ENCODE results near the gene CACNB2. TPM values are rescaled to one million over a fixed set of nuclear protein-coding genes. Genes with fewer than 3 reads are reported as not detected.
A peak's percentile ranks its signal among the peaks of the same experiment; 100 is the strongest.

Gene CACNB2
- total RNA-seq, 4 donors from 2014 or later: 60.3 to 158 (median 89.1) TPM

GRCh38 chr10:18195060-18195799 lies 55.0 kb downstream of the CACNB2 start:
- Histone ChIP-seq H3K4me1 (peaks cover 14 to 51% (median 34%) of the 10 kb centered on the region in 3 donors), H3K36me3 (no peaks in the 10 kb centered on the region), H3K4me3 (no peak overlapping the region), H3K27ac (peak overlapping the region; percentile 69 to 87 (median 78)), H3K9me3 (no peaks in the 10 kb centered on the region), H3K27me3 (no peaks in the 10 kb centered on the region)
- 16 to 50% methylated on average over 5 to 6 of the region's 10 CpGs for WGBS, 2 donors (ENCODE audit: low coverage in 1 of 2)
- TF ChIP-seq POLR2A (IDR thresholded peaks at IDR 0.05) (no peak), POLR2AphosphoS5 (IDR thresholded peaks at IDR 0.05) (peak; percentile 30)
- peak; percentile 33 for ATAC-seq

GRCh38 chr10:18196806-18197550 lies 56.8 kb downstream of the CACNB2 start:
- TF ChIP-seq CTCF (IDR thresholded peaks at IDR 0.05) (no peak), POLR2AphosphoS5 (IDR thresholded peaks at IDR 0.05) (peak; percentile 68), EP300 (IDR thresholded peaks at IDR 0.05) (no peak), POLR2A (IDR thresholded peaks at IDR 0.05) (no peak)
- no peaks in the 10 kb centered on the region for H3K36me3 ChIP-seq
- no peaks in the 10 kb centered on the region for H3K9me3 ChIP-seq
- peak overlapping the region; percentile 57 to 84 (median 78) for H3K27ac ChIP-seq
- WGBS, 2 donors (ENCODE audit: low coverage in 1 of 2): 37 to 52% methylated on average over 2 of the region's 2 CpGs
- ATAC-seq: peak; percentile 53
- no peaks in the 10 kb centered on the region for H3K27me3 ChIP-seq
- peaks cover 14 to 58% (median 34%) of the 10 kb centered on the region in 3 donors for H3K4me1 ChIP-seq
- no peak overlapping the region for H3K4me3 ChIP-seq

DNA sequence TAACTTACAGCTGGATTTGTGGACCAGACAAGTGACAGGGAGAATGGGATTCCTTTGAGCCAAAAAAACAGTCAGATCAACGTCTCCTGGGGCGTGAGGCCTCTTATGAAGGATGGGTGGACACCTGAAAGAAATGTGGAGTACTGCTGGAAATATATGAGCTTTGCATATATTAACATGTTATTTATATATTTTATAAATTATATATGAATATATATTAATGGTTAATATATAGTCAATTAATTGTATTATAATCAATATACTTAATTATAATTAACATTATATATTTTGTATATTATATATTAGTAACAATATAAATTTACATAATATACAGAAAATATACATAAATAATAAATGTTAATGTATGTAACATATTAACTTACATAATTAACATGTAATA lies 57.5 kb downstream of the CACNB2 start:
- ATAC-seq: peak; percentile 10
- H3K4me3 ChIP-seq: no peak overlapping the region
- H3K36me3 ChIP-seq: no peaks in the 10 kb centered on the region
- TF ChIP-seq CTCF (IDR thresholded peaks at IDR 0.05) (no peak), POLR2A (IDR thresholded peaks at IDR 0.05) (no peak), EP300 (IDR thresholded peaks at IDR 0.05) (no peak), POLR2AphosphoS5 (IDR thresholded peaks at IDR 0.05) (no peak)
- H3K4me1 ChIP-seq: peaks cover 14 to 60% (median 34%) of the 10 kb centered on the region in 3 donors
- WGBS, 2 donors (ENCODE audit: low coverage in 1 of 2): 62 to 73% methylated on average over 2 of the region's 2 CpGs
- no peaks in the 10 kb centered on the region for H3K9me3 ChIP-seq
- H3K27ac ChIP-seq: peak overlapping the region; percentile 57 to 84 (median 78)
- H3K27me3 ChIP-seq: no peaks in the 10 kb centered on the region

GRCh38 chr10:18201877-18202276 lies 61.7 kb downstream of the CACNB2 start:
- no peak overlapping the region for H3K4me3 ChIP-seq
- no peak for TF ChIP-seq POLR2AphosphoS5 (IDR thresholded peaks at IDR 0.05)
- TF ChIP-seq EP300 (IDR thresholded peaks at IDR 0.05): no peak
- TF ChIP-seq CTCF (IDR thresholded peaks at IDR 0.05): no peak
- no peak for TF ChIP-seq POLR2A (IDR thresholded peaks at IDR 0.05)
- no peaks in the 10 kb centered on the region for H3K36me3 ChIP-seq
- no peak for ATAC-seq
- no peaks in the 10 kb centered on the region for H3K27me3 ChIP-seq
- peaks cover 0 to 62% (median 21%) of the 10 kb centered on the region in 3 donors for H3K4me1 ChIP-seq
- H3K27ac ChIP-seq: peak overlapping the region; percentile 82 to 88 (median 85)
- H3K9me3 ChIP-seq: no peaks in the 10 kb centered on the region

GRCh38 chr10:18202680-18203460 lies 62.6 kb downstream of the CACNB2 start:
- no peak for TF ChIP-seq CTCF (IDR thresholded peaks at IDR 0.05)
- no peak for TF ChIP-seq POLR2A (IDR thresholded peaks at IDR 0.05)
- no peak for TF ChIP-seq EP300 (IDR thresholded peaks at IDR 0.05)
- TF ChIP-seq POLR2AphosphoS5 (IDR thresholded peaks at IDR 0.05): no peak
- Histone ChIP-seq H3K4me3 (peak overlapping the region; percentile 12 to 13), H3K9me3 (no peaks in the 10 kb centered on the region), H3K27ac (peak overlapping the region; percentile 82 to 88 (median 85)), H3K4me1 (peaks cover 0 to 60% (median 15%) of the 10 kb centered on the region in 3 donors), H3K27me3 (no peaks in the 10 kb centered on the region), H3K36me3 (no peaks in the 10 kb centered on the region)
- peak; percentile 54 for ATAC-seq
- 24 to 34% methylated on average over 3 to 6 of the region's 6 CpGs for WGBS, 2 donors (ENCODE audit: low coverage in 1 of 2)

Data from gastroesophageal sphincter (tissue), 4 donors.